Activated naive CD8-positive, alpha-beta T cell treated with anti-CD3 and anti-CD28 coated beads, Interleukin-2, amount 10 ng/mL, durations not matched to agents 7 days and 5 days (primary cell): ENCODE data around the gene SLC35B4. TPM values are rescaled to one million over a fixed set of nuclear protein-coding genes. Genes with fewer than 3 reads are reported as not detected.

Experiments used
- ATAC-seq: fragments of 150-1000 bp; cut with Tn5 transposase; one replicate; pipeline ENCODE4 v1.10.0; 2021; ENCODE audit warnings: low read depth, moderate library complexity
- POLR2A ChIA-PET: fragments of 350-600 bp; sonication (Branson Sonifier 250); formaldehyde crosslinking; loops from one replicate; lab custom pipeline; 2021; ENCODE audit warnings: antibody characterized with exemption; lab: Charles Lee
- DNase-seq: peaks from one replicate; pipeline ENCODE4 v3.0.0; 2021
- H3K27ac Mint-ChIP-seq: one replicate; pipeline ENCODE4 v1.8.0; 2022; ENCODE audit warnings: mild to moderate bottlenecking, mixed read lengths
- H3K27me3 Mint-ChIP-seq: one replicate; pipeline ENCODE4 v1.8.0; 2022; ENCODE audit warnings: mild to moderate bottlenecking, moderate library complexity, mixed read lengths
- H3K36me3 Mint-ChIP-seq: one replicate; pipeline ENCODE4 v1.8.0; 2021; ENCODE audit warnings: mild to moderate bottlenecking, mixed read lengths
- H3K4me1 Mint-ChIP-seq: one replicate; pipeline ENCODE4 v1.8.0; 2021; ENCODE audit warnings: mixed read lengths
- H3K4me3 Mint-ChIP-seq: one replicate; pipeline ENCODE4 v1.8.0; 2022; ENCODE audit warnings: mild to moderate bottlenecking, moderate library complexity, mixed read lengths
- H3K9me3 Mint-ChIP-seq: one replicate; pipeline ENCODE4 v1.8.0; 2021; ENCODE audit warnings: mixed read lengths
- total RNA-seq, 2 experiments: library from RNA; stranded (reverse); gene quantifications; one replicate each; pipeline ENCODE4 v1.2.3, GENCODE V29; 2021

Gene SLC35B4
- total RNA-seq, 2 experiments from 2014 or later: 13.3 to 13.8 TPM

- Mint-ChIP-seq H3K4me1 (no peaks in the 10 kb centered on the region), H3K27ac (no peak overlapping the region), H3K9me3 (peaks cover 3% of the 10 kb centered on the region), H3K27me3 (peaks cover 2% of the 10 kb centered on the region), H3K4me3 (no peak overlapping the region), H3K36me3 (no peaks in the 10 kb centered on the region)
- POLR2A ChIA-PET: no interaction called here
- DNase-seq: no peak
- no peak for ATAC-seq
Measured at GRCh38 chr7:134262322-134262721, 54.4 kb downstream of the SLC35B4 start.

DNA sequence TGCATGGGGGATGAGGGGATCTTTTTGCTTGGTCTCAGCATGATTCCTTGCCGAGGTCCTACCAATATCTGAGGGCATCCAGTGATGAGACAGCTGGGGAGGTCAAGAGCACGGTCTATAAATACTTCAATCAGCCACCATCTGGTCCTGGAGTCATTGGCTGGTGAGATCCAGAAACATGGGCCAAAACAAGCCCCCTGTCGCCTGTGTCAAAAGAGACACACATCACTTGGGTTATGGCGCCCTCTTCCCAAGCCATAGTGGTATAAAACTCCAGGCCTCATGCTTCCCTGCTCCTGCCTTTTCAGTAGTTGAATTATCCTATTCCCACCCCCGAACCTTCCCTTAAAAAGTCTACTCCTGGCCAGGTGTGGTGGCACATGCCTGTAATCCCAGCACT lies 60.9 kb downstream of the SLC35B4 start:
- no peaks in the 10 kb centered on the region for H3K36me3 Mint-ChIP-seq
- H3K4me1 Mint-ChIP-seq: no peaks in the 10 kb centered on the region
- ATAC-seq (no peak), DNase-seq (no peak)
- peaks cover 2% of the 10 kb centered on the region for H3K27me3 Mint-ChIP-seq
- H3K9me3 Mint-ChIP-seq: no peaks in the 10 kb centered on the region
- POLR2A ChIA-PET: no interaction called here
- H3K4me3 Mint-ChIP-seq: no peak overlapping the region
- no peak overlapping the region for H3K27ac Mint-ChIP-seq

DNA sequence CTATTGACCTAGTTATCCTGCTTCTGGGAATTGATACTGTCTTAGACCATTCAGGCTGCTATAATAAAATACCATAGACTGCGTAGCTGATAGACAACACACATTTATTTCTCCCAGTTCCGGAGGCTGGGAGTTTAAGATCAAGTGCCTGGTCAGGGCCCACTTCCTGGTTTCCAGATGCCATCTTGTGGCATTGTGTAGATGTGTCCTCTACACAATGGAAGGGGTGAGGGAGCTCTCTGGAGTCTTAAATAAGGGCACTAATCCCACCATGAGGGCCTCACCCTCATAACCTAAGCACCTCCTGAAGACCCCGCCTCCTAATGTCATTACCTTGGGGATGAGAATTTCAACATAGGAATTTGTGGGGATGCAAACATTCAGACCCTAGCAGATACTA lies 62.4 kb downstream of the SLC35B4 start:
- Mint-ChIP-seq H3K9me3 (no peaks in the 10 kb centered on the region), H3K27ac (no peak overlapping the region), H3K36me3 (no peaks in the 10 kb centered on the region), H3K4me3 (no peak overlapping the region), H3K27me3 (peaks cover 2% of the 10 kb centered on the region), H3K4me1 (no peaks in the 10 kb centered on the region)
- POLR2A ChIA-PET: no interaction called here
- DNase-seq (no peak), ATAC-seq (no peak)

DNA sequence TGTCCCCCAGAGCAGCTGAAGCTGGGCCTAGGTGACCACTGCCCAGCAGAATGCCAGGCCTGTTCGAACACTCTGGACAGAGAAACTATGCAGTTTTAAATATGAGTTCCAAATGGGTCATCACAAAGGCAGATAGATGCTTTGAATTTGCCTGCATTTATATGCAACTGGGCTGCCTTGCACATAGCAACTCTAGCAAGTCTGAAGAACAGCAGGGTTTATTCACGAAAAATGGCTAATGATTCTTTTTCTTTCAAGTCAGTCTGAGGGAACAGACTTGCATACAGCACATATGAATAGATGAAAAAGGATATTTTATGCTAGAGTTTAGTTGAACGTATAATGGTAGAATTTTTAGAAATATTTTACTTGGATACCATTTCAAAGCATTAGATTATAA lies 68.5 kb downstream of the SLC35B4 start:
- POLR2A ChIA-PET: no interaction called here
- ATAC-seq (no peak), DNase-seq (no peak)
- Mint-ChIP-seq H3K4me3 (no peak overlapping the region), H3K27me3 (peaks cover 12% of the 10 kb centered on the region), H3K9me3 (peaks cover 1% of the 10 kb centered on the region), H3K4me1 (no peaks in the 10 kb centered on the region), H3K36me3 (no peaks in the 10 kb centered on the region), H3K27ac (no peak overlapping the region)

- Mint-ChIP-seq H3K4me3 (no peak overlapping the region), H3K27ac (no peak overlapping the region), H3K36me3 (no peaks in the 10 kb centered on the region), H3K27me3 (peaks cover 10% of the 10 kb centered on the region), H3K4me1 (no peaks in the 10 kb centered on the region), H3K9me3 (peaks cover 2% of the 10 kb centered on the region)
- POLR2A ChIA-PET: no interaction called here
- ATAC-seq (no peak), DNase-seq (no peak)
Measured at GRCh38 chr7:134246761-134247160, 70.0 kb downstream of the SLC35B4 start.

DNA sequence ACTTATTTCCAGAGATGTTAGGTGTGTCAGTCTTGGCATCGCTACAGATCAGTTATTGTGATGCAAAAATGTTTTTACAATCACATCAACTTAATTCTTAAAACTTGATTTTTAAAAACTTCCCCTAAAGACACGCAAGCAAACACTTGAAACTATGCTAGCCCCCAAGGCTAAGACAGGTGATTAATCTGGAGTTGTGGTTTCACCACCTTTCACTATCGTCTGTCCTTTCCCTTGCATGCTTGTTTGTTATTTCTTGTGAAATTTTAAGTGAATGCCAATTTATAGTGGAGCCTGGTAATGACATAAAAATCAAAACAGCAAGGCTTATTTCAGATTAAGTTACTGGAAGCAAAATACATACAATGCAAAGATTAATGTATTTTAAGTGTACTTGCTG lies 70.4 kb downstream of the SLC35B4 start:
- ATAC-seq (no peak), DNase-seq (no peak)
- H3K27me3 Mint-ChIP-seq: peaks cover 10% of the 10 kb centered on the region
- POLR2A ChIA-PET: no interaction called here
- H3K4me1 Mint-ChIP-seq: no peaks in the 10 kb centered on the region
- no peak overlapping the region for H3K4me3 Mint-ChIP-seq
- no peak overlapping the region for H3K27ac Mint-ChIP-seq
- H3K9me3 Mint-ChIP-seq: peaks cover 2% of the 10 kb centered on the region
- no peaks in the 10 kb centered on the region for H3K36me3 Mint-ChIP-seq

- no peaks in the 10 kb centered on the region for H3K4me1 Mint-ChIP-seq
- DNase-seq: no peak
- H3K27me3 Mint-ChIP-seq: peaks cover 10% of the 10 kb centered on the region
- POLR2A ChIA-PET: no interaction called here
- H3K36me3 Mint-ChIP-seq: no peaks in the 10 kb centered on the region
- H3K9me3 Mint-ChIP-seq: peaks cover 2% of the 10 kb centered on the region
- no peak overlapping the region for H3K4me3 Mint-ChIP-seq
- no peak overlapping the region for H3K27ac Mint-ChIP-seq
- no peak for ATAC-seq
Measured at GRCh38 chr7:134245253-134245652, 71.5 kb downstream of the SLC35B4 start.

Other genes starting within 250 kb of the SLC35B4 start
- under 1 TPM; 0.17 to 0.39 TPM for gene LRGUK, start 189.6 kb downstream of the SLC35B4 start, total RNA-seq
- 10 to 100 TPM; 85.1 to 91.0 TPM for gene AKR1B1, start 142.2 kb upstream of the SLC35B4 start, total RNA-seq
- not detected for gene AKR1B10, start 210.6 kb upstream of the SLC35B4 start, total RNA-seq
- not detected for gene AKR1B15, start 232.2 kb upstream of the SLC35B4 start, total RNA-seq